ENCODE data around the gene CHSY1. TPM values are rescaled to one million over a fixed set of nuclear protein-coding genes. Genes with fewer than 3 reads are reported as not detected.

CHSY1 gene
- total and polyA plus RNA-seq, 2 experiments from 2014 or later = 5.2 to 31.3 TPM

- Histone ChIP-seq H3F3A (ENCODE audit: insufficient read depth) (peaks cover 74% of the 10 kb centered on the region), H3K27ac (no peak overlapping the region), H3K9ac (no peak overlapping the region; the same call in 1 of the 2 replicates), H3K9me2 (ENCODE audit: insufficient read depth) (no peaks in the 10 kb centered on the region), H3K79me2 (ENCODE audit: insufficient read depth) (peaks cover 80% of the 10 kb centered on the region), H3K27me3 (replicated peaks; ENCODE audit: insufficient read depth) (no peaks in the 10 kb centered on the region), H2AFZ (no peak overlapping the region), H3K4me2 (ENCODE audit: unreplicated experiment) (no peak overlapping the region), H3K4me3 (no peak overlapping the region), H3K9me3 (ENCODE audit: low read depth) (no peaks in the 10 kb centered on the region), H3K4me1 (ENCODE audit: insufficient read depth) (peaks cover 72% of the 10 kb centered on the region), H4K20me1 (ENCODE audit: insufficient read depth) (no peaks in the 10 kb centered on the region), H3K36me3 (ENCODE audit: low read depth) (no peaks in the 10 kb centered on the region)
- in situ Hi-C loops (cut with MboI) = no loop called here
- DNase-seq = no peak
- WGBS, 2 experiments (ENCODE audit: low coverage in 1 of 2, low lambda C conversion rate in 2 of 2, missing lambda C conversion rate in 2 of 2) = 57 to 59% methylated on average over 7 of the region's 7 CpGs
- TF ChIP-seq EZH2 (IDR thresholded peaks at IDR 0.05; ENCODE audit: insufficient read depth, poor library complexity, severe bottlenecking) (no peak), EZH2phosphoT487 (IDR thresholded peaks at IDR 0.05; ENCODE audit: insufficient read depth, low read depth) (no peak)
Observed at GRCh38 chr15:101203607-101204189, 48.1 kb downstream of the CHSY1 start.

- H4K20me1 ChIP-seq (ENCODE audit: insufficient read depth) = no peaks in the 10 kb centered on the region
- H3F3A ChIP-seq (ENCODE audit: insufficient read depth) = peaks cover 80% of the 10 kb centered on the region
- no peak overlapping the region for H3K27ac ChIP-seq
- H3K9ac ChIP-seq = no peak overlapping the region; the same call in 1 of the 2 replicates
- no peaks in the 10 kb centered on the region for H3K36me3 ChIP-seq (ENCODE audit: low read depth)
- in situ Hi-C loops (cut with MboI) = no loop called here
- TF ChIP-seq EZH2 (IDR thresholded peaks at IDR 0.05; ENCODE audit: insufficient read depth, poor library complexity, severe bottlenecking) (no peak), EZH2phosphoT487 (IDR thresholded peaks at IDR 0.05; ENCODE audit: insufficient read depth, low read depth) (no peak)
- no peak overlapping the region for H2AFZ ChIP-seq
- H3K79me2 ChIP-seq (ENCODE audit: insufficient read depth) = peaks cover 80% of the 10 kb centered on the region
- no peaks in the 10 kb centered on the region for H3K27me3 ChIP-seq (replicated peaks; ENCODE audit: insufficient read depth)
- no peaks in the 10 kb centered on the region for H3K9me2 ChIP-seq (ENCODE audit: insufficient read depth)
- WGBS, 2 experiments (ENCODE audit: low coverage in 1 of 2, low lambda C conversion rate in 2 of 2, missing lambda C conversion rate in 2 of 2) = 81 to 89% methylated on average over 4 of the region's 4 CpGs
- H3K4me2 ChIP-seq (ENCODE audit: unreplicated experiment) = no peak overlapping the region
- no peaks in the 10 kb centered on the region for H3K9me3 ChIP-seq (ENCODE audit: low read depth)
- H3K4me3 ChIP-seq = no peak overlapping the region
- peaks cover 78% of the 10 kb centered on the region for H3K4me1 ChIP-seq (ENCODE audit: insufficient read depth)
- DNase-seq = no peak
Observed at GRCh38 chr15:101203029-101203573, 48.7 kb downstream of the CHSY1 start.

- Histone ChIP-seq H3K27ac (peak overlapping the region; percentile 94), H3K9ac (peak overlapping the region; percentile 81), H3K27me3 (replicated peaks; ENCODE audit: insufficient read depth) (no peaks in the 10 kb centered on the region), H4K20me1 (ENCODE audit: insufficient read depth) (no peaks in the 10 kb centered on the region), H3F3A (ENCODE audit: insufficient read depth) (peaks cover 80% of the 10 kb centered on the region), H3K9me2 (ENCODE audit: insufficient read depth) (no peaks in the 10 kb centered on the region), H3K4me1 (ENCODE audit: insufficient read depth) (peaks cover 63% of the 10 kb centered on the region), H3K4me2 (ENCODE audit: unreplicated experiment) (peak overlapping the region; percentile 87), H2AFZ (no peak overlapping the region), H3K36me3 (ENCODE audit: low read depth) (no peaks in the 10 kb centered on the region), H3K9me3 (ENCODE audit: low read depth) (no peaks in the 10 kb centered on the region), H3K79me2 (ENCODE audit: insufficient read depth) (peaks cover 80% of the 10 kb centered on the region), H3K4me3 (peak overlapping the region; percentile 57)
- TF ChIP-seq EZH2phosphoT487 (IDR thresholded peaks at IDR 0.05; ENCODE audit: insufficient read depth, low read depth) (no peak), EZH2 (IDR thresholded peaks at IDR 0.05; ENCODE audit: insufficient read depth, poor library complexity, severe bottlenecking) (no peak)
- 1% methylated on average over 5 of the region's 5 CpGs for WGBS, 2 experiments (ENCODE audit: low coverage in 1 of 2, low lambda C conversion rate in 2 of 2, missing lambda C conversion rate in 2 of 2)
- DNase-seq = peak; percentile 98
- in situ Hi-C loops (cut with MboI) = no loop called here
Observed at GRCh38 chr15:101201411-101202174, 50.3 kb downstream of the CHSY1 start.

GRCh38 chr15:101200181-101200580 lies 51.7 kb downstream of the CHSY1 start:
- H4K20me1 ChIP-seq (ENCODE audit: insufficient read depth) = no peaks in the 10 kb centered on the region
- peak overlapping the region; percentile 52 for H3K4me3 ChIP-seq
- H3K9me3 ChIP-seq (ENCODE audit: low read depth) = no peaks in the 10 kb centered on the region
- H3K27me3 ChIP-seq (replicated peaks; ENCODE audit: insufficient read depth) = no peaks in the 10 kb centered on the region
- H3F3A ChIP-seq (ENCODE audit: insufficient read depth) = peaks cover 73% of the 10 kb centered on the region
- WGBS, 2 experiments (ENCODE audit: low coverage in 1 of 2, low lambda C conversion rate in 2 of 2, missing lambda C conversion rate in 2 of 2) = 16 to 18% methylated on average over 9 of the region's 9 CpGs
- H3K9ac ChIP-seq = peak overlapping the region; percentile 78
- H3K36me3 ChIP-seq (ENCODE audit: low read depth) = no peaks in the 10 kb centered on the region
- no peaks in the 10 kb centered on the region for H3K9me2 ChIP-seq (ENCODE audit: insufficient read depth)
- H2AFZ ChIP-seq = no peak overlapping the region
- in situ Hi-C loops (cut with MboI) = no loop called here
- peak overlapping the region; percentile 77 for H3K4me2 ChIP-seq (ENCODE audit: unreplicated experiment)
- peaks cover 80% of the 10 kb centered on the region for H3K79me2 ChIP-seq (ENCODE audit: insufficient read depth)
- H3K4me1 ChIP-seq (ENCODE audit: insufficient read depth) = peaks cover 51% of the 10 kb centered on the region
- H3K27ac ChIP-seq = peak overlapping the region; percentile 94
- DNase-seq = no peak
- no peak for TF ChIP-seq EZH2phosphoT487 (IDR thresholded peaks at IDR 0.05; ENCODE audit: insufficient read depth, low read depth)

All from GM23248 (cell line).